ENCODE measurements around the gene GPR156. TPM values are rescaled to one million over a fixed set of nuclear protein-coding genes. Genes with fewer than 3 reads are reported as not detected.
A peak's percentile ranks its signal among the peaks of the same experiment; 100 is the strongest.

The GPR156 gene
- total and polyA plus RNA-seq, 8 donors, result 0.13 to 0.89 (median 0.37) TPM; not detected in 5

DNA sequence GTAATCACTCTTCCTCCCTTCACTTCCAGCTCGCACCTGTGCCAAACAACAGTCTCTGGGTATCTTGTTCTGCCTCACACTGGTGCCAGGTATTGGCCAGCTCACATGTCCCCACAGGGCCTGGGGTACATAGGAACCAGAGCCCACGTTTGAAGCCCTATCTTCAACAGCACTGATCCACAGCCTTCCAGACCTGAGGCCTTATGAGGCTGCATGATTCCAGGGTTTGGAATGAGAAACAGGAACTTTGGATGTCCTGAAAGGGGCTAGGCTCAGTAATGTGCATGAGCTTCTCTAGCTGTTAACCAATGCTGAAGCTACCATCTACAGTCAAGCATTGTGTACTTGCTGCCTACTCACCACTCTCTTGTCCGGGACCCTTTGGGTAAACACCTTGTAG, 92.4 kb downstream of the GPR156 start:
- WGBS, 5 donors, result 57 to 82% (median 80%) methylated on average over 3 of the region's 3 CpGs
- Histone ChIP-seq H3K4me1 (peaks cover 0 to 3% (median 0%) of the 10 kb centered on the region in 4 donors), H3K36me3 (no peaks in the 10 kb centered on the region), H3K27ac (no peak overlapping the region), H3K27me3 (no peaks in the 10 kb centered on the region), H3K9me3 (no peaks in the 10 kb centered on the region), H3K4me3 (no peak overlapping the region)
- DNase-seq, result no peak
- TF ChIP-seq, protein P1, sequence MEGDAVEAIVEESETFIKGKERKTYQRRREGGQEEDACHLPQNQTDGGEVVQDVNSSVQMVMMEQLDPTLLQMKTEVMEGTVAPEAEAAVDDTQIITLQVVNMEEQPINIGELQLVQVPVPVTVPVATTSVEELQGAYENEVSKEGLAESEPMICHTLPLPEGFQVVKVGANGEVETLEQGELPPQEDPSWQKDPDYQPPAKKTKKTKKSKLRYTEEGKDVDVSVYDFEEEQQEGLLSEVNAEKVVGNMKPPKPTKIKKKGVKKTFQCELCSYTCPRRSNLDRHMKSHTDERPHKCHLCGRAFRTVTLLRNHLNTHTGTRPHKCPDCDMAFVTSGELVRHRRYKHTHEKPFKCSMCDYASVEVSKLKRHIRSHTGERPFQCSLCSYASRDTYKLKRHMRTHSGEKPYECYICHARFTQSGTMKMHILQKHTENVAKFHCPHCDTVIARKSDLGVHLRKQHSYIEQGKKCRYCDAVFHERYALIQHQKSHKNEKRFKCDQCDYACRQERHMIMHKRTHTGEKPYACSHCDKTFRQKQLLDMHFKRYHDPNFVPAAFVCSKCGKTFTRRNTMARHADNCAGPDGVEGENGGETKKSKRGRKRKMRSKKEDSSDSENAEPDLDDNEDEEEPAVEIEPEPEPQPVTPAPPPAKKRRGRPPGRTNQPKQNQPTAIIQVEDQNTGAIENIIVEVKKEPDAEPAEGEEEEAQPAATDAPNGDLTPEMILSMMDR (IDR thresholded peaks at IDR 0.05), result no peak
- TF ChIP-seq EP300 (IDR thresholded peaks at IDR 0.05), result no peak
- TF ChIP-seq POLR2A (IDR thresholded peaks at IDR 0.05), result no peak
- no peak for TF ChIP-seq POLR2AphosphoS5 (IDR thresholded peaks at IDR 0.05)
- intact Hi-C loops (cut with DNase I; ENCODE audit: low total_unique reads), result no loop called here

DNA sequence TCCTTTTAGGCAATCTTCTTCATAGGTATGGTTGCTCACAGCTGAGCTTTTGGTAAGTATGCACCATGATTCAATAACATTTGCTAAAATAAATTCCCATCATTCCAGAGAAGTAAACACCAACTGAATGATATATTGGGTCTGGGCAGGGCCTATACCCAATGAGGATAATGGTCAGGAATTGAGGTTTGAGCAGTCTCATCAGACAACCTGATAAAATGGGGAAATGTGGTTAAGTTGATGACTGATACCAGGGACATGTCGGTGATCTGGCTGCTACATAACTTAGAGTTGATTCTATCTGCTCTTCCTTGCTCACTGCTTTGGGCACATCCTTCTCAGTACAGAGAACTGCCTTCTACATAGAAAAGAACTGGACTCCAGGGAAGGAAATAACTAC, 92.9 kb downstream of the GPR156 start:
- no peaks in the 10 kb centered on the region for H3K9me3 ChIP-seq
- TF ChIP-seq EP300 (IDR thresholded peaks at IDR 0.05), result no peak
- TF ChIP-seq, protein P1 (IDR thresholded peaks at IDR 0.05), result no peak
- TF ChIP-seq POLR2AphosphoS5 (IDR thresholded peaks at IDR 0.05), result no peak
- TF ChIP-seq POLR2A (IDR thresholded peaks at IDR 0.05), result no peak
- 71 to 96% (median 87%) methylated on average over 1 of the region's 1 CpG for WGBS, 5 donors
- H3K4me3 ChIP-seq, result no peak overlapping the region
- DNase-seq, result no peak
- H3K27me3 ChIP-seq, result no peaks in the 10 kb centered on the region
- H3K36me3 ChIP-seq, result no peaks in the 10 kb centered on the region
- intact Hi-C loops (cut with DNase I; ENCODE audit: low total_unique reads), result no loop called here
- peaks cover 0 to 3% (median 0%) of the 10 kb centered on the region in 4 donors for H3K4me1 ChIP-seq
- H3K27ac ChIP-seq, result no peak overlapping the region

DNA sequence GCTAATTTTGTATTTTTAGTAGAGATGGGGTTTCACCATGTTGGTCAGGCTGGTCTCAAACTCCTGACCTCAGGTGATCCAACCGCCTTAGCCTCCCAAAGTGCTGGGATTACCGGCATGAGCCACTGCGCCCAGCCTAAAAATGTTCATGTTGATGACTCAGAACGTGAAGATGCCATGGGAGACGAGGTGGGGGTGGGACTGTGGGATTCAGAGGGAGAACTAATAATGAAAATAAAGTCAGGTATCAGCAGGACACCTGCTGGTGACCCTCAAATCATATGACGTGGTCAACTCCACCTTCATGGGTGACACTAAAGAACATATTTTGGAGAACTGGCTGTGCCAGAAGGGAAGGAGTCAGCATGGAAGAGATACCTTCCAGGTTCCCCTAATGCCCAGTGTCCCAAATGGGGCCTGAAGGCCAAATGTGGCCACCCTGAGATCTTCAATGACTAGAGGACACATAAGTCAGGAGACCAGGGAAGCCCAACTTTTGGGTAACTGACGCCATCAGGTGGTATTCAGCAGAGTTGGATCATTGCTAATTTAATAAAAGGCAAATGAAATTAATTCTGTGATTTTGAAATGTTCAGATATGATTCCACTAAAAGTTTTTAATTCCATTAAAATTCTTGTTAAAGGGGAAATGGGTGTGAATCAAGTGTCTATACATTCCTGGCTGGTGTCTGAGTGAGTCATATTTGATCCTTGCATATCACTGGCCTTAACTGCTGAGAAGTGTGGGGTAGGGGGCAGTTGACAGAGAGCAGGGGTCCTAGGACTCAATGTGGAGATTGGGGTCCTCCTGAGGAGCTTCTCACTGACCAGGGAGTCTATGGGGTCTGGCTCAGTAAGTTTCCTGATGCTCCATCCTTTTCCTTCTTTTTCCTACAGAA, 102.2 kb downstream of the GPR156 start:
- TF ChIP-seq, protein P1 (IDR thresholded peaks at IDR 0.05), result peak in 4 of 7 experiments; percentile 34 to 42 (median 34)
- TF ChIP-seq POLR2AphosphoS5 (IDR thresholded peaks at IDR 0.05) (no peak), EP300 (IDR thresholded peaks at IDR 0.05) (no peak), POLR2A (IDR thresholded peaks at IDR 0.05) (no peak)
- no peaks in the 10 kb centered on the region for H3K9me3 ChIP-seq
- intact Hi-C loops (cut with DNase I; ENCODE audit: low total_unique reads), result loop anchor here (5.0 kb wide), 1 partner anchor 291 kb away; no protein-coding TSS in a partner anchor

DNA sequence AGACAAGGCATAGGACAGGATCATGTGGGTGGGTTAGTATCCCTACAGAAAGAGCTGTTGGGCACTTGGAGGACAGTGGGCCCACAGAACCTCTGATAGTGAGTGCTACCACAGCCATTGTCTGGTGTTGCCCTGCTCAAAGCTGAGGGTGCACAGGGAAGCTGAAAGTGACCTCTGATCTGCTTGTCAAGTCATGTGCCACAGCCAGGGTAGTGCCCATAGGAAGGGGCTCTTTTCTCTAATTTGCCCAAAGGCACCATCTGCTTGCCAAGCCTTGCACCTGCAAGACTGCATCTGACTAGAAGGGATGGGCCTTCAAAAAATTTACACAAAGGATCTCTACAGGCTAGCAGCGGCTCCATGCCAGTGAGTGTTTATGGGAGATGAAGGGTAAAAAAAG, 103.4 kb downstream of the GPR156 start:
- Histone ChIP-seq H3K4me3 (no peak overlapping the region), H3K4me1 (peaks cover 0 to 7% (median 3%) of the 10 kb centered on the region in 4 donors), H3K27ac (no peak overlapping the region), H3K36me3 (no peaks in the 10 kb centered on the region), H3K27me3 (no peaks in the 10 kb centered on the region), H3K9me3 (no peaks in the 10 kb centered on the region)
- TF ChIP-seq, protein P1 (IDR thresholded peaks at IDR 0.05), result no peak
- TF ChIP-seq POLR2A (IDR thresholded peaks at IDR 0.05) (no peak), EP300 (IDR thresholded peaks at IDR 0.05) (no peak), POLR2AphosphoS5 (IDR thresholded peaks at IDR 0.05) (no peak)
- intact Hi-C loops (cut with DNase I; ENCODE audit: low total_unique reads), result loop anchor here (5.0 kb wide), 1 partner anchor 289 kb away; no protein-coding TSS in a partner anchor
- no peak for DNase-seq
- WGBS, 5 donors, result 85 to 100% (median 92%) methylated on average over 1 of the region's 1 CpG

More for the DNA sequence above, 102.2 kb downstream of the GPR156 start:
- Histone ChIP-seq H3K27me3 (no peaks in the 10 kb centered on the region), H3K4me1 (no peaks in the 10 kb centered on the region), H3K27ac (no peak overlapping the region), H3K4me3 (no peak overlapping the region), H3K36me3 (no peaks in the 10 kb centered on the region)
- DNase-seq, result peak in 1 of 2 donors; percentile 48
- 77 to 80% (median 77%) methylated on average over 7 of the region's 7 CpGs for WGBS, 5 donors
